ENCODE data around the gene RAI14.
"Not testable (repeated sequence)": the region's sequence is repeated elsewhere in the genome, so short reads cannot be mapped to it uniquely, and the experiment has no call there.

RAI14 gene

GRCh38 chr5:34775886-34776285 lies 119.8 kb downstream of the RAI14 start:
- FAIRE-seq = no peak

GRCh38 chr5:34778091-34778850 lies 122.1 kb downstream of the RAI14 start:
- FAIRE-seq = no peak

- FAIRE-seq = not testable (repeated sequence)
These were observed 127.8 kb downstream of the RAI14 start for GRCh38 chr5:34783892-34784291.

GRCh38 chr5:34787035-34787434 lies 130.9 kb downstream of the RAI14 start:
- FAIRE-seq = no peak

- no peak for FAIRE-seq
These were observed 132.9 kb downstream of the RAI14 start for GRCh38 chr5:34789021-34789531.

GRCh38 chr5:34789639-34790038 lies 133.5 kb downstream of the RAI14 start:
- no peak for FAIRE-seq

- FAIRE-seq = no peak
These were observed 133.9 kb downstream of the RAI14 start for GRCh38 chr5:34790069-34790468.

- no peak for FAIRE-seq
These were observed 135.7 kb downstream of the RAI14 start for GRCh38 chr5:34791761-34792244.

- FAIRE-seq = no peak
These were observed 146.9 kb downstream of the RAI14 start for GRCh38 chr5:34802834-34803563.

- no peak for FAIRE-seq
These were observed 148.0 kb downstream of the RAI14 start for GRCh38 chr5:34803974-34804732.

- no peak for FAIRE-seq
These were observed 148.8 kb downstream of the RAI14 start for GRCh38 chr5:34804913-34805312.

- FAIRE-seq = no peak
These were observed 150.4 kb downstream of the RAI14 start for GRCh38 chr5:34806532-34806931.

GRCh38 chr5:34811706-34812105 lies 155.6 kb downstream of the RAI14 start:
- no peak for FAIRE-seq

- no peak for FAIRE-seq
These were observed 157.4 kb downstream of the RAI14 start for GRCh38 chr5:34813509-34813908.

- FAIRE-seq = no peak
These were observed 161.6 kb downstream of the RAI14 start for GRCh38 chr5:34817558-34818351.

- FAIRE-seq = no peak
These were observed 162.6 kb downstream of the RAI14 start for GRCh38 chr5:34818717-34819116.

- no peak for FAIRE-seq
These were observed 164.5 kb downstream of the RAI14 start for GRCh38 chr5:34820593-34820992.

GRCh38 chr5:34822956-34823715 lies 167.0 kb downstream of the RAI14 start:
- FAIRE-seq = no peak

GRCh38 chr5:34826347-34826746 lies 170.2 kb downstream of the RAI14 start:
- no peak for FAIRE-seq

- FAIRE-seq = no peak
These were observed 171.7 kb downstream of the RAI14 start for GRCh38 chr5:34827588-34828506.
